HepG2 (cell line): Measurements from ENCODE around the gene ZNF584. TPM values are rescaled to one million over a fixed set of nuclear protein-coding genes. Genes with fewer than 3 reads are reported as not detected.

Source experiments
- ARNTL ChIP-seq: sonication (generic); formaldehyde crosslinking; IDR thresholded peaks from 2 replicates; pipeline ENCODE4 v1.4.0; 2020; ENCODE audit warnings: mild to moderate bottlenecking, missing genetic modification reagents
- CREM ChIP-seq, 2 experiments: sonication (generic) in 1 of 2; formaldehyde crosslinking in 1 of 2; IDR thresholded peaks; 2 replicates each; pipeline versions ENCODE4 v1.4.0 to v1.6.1; 2016 to 2020; ENCODE audit warnings: antibody characterized with exemption in 1 of 2, mild to moderate bottlenecking in 1 of 2, missing genetic modification reagents in 1 of 2
- FOXC1 ChIP-seq: sonication (generic); formaldehyde crosslinking; IDR thresholded peaks from 2 replicates; pipeline ENCODE4 v1.8.0; 2022; ENCODE audit warnings: mild to moderate bottlenecking, missing genetic modification reagents, borderline replicate concordance
- KAT8 ChIP-seq: IDR thresholded peaks from 2 replicates; pipeline ENCODE4 v1.6.1; 2016; ENCODE audit warnings: missing genetic modification reagents, missing compliant biosample characterization
- KDM5A ChIP-seq: fragments of 200-600 bp; sonication (generic); IDR thresholded peaks from 2 replicates; pipeline ENCODE4 v1.7.0; 2018; ENCODE audit warnings: antibody characterized with exemption, mild to moderate bottlenecking, low read length, borderline replicate concordance
- MEIS2 ChIP-seq: sonication (generic); formaldehyde crosslinking; IDR thresholded peaks from 2 replicates; pipeline ENCODE4 v1.9.0; 2021; ENCODE audit warnings: mild to moderate bottlenecking, missing genetic modification reagents
- RCOR2 ChIP-seq: IDR thresholded peaks from 2 replicates; pipeline ENCODE4 v1.6.1; 2016; ENCODE audit warnings: missing biosample characterization, missing genetic modification reagents
- REL ChIP-seq: sonication (generic); formaldehyde crosslinking; conservative IDR thresholded peaks from 2 replicates; pipeline ENCODE4 v1.8.0; 2022; ENCODE audit warnings: mild to moderate bottlenecking, missing genetic modification reagents, moderate library complexity
- STAT5B ChIP-seq: sonication (generic); formaldehyde crosslinking; IDR thresholded peaks from 2 replicates; pipeline ENCODE4 v1.4.0; 2020; ENCODE audit warnings: missing genetic modification reagents
- ZBTB38 ChIP-seq: sonication (generic); formaldehyde crosslinking; IDR thresholded peaks from 2 replicates; pipeline ENCODE4 v1.5.1; 2020; ENCODE audit warnings: mild to moderate bottlenecking, missing genetic modification reagents
- ZNF720 ChIP-seq: sonication (generic); formaldehyde crosslinking; IDR thresholded peaks from 2 replicates; pipeline ENCODE4 v1.4.0; 2020; ENCODE audit warnings: missing genetic modification reagents
- ZNF772 ChIP-seq: sonication (generic); formaldehyde crosslinking; IDR thresholded peaks from 2 replicates; pipeline ENCODE4 v1.5.0; 2020; ENCODE audit warnings: mild to moderate bottlenecking, missing genetic modification reagents
- ZNF792 ChIP-seq: IDR thresholded peaks from 2 replicates; pipeline ENCODE4 v1.6.1; 2016
- polyA plus RNA-seq, 8 experiments: library from polyadenylated mRNA; depleted of rRNA in 3 of 8; stranded (reverse) in 7 of 8; unstranded in 1 of 8; fragments of >200 nt; fragmentation: Illumina TruSeq in 4 of 8; extraction: Trizol in 4 of 8; gene quantifications; 2 replicates each; pipeline versions ENCODE4 v1.2.1 to v1.2.3, GENCODE V29; 2011 to 2016; ENCODE audit warnings: low read depth in 4 of 8, missing spikeins in 1 of 8, mixed read lengths in 1 of 8; ENCODE audit not compliant: insufficient read depth in 1 of 8
- total RNA-seq, 5 experiments: library from RNA; depleted of rRNA; stranded (reverse); fragments of >200 nt; fragmentation: Illumina TruSeq; extraction: Trizol; gene quantifications; 2 replicates each; pipeline ENCODE4 v1.2.3, GENCODE V29; 2016; ENCODE audit warnings: low read depth in 1 of 5
- TF ChIP-seq, protein P1 (sequence below): sonication (generic); formaldehyde crosslinking; IDR thresholded peaks from 2 replicates; pipeline ENCODE4 v1.5.1; 2020; ENCODE audit warnings: mild to moderate bottlenecking, missing genetic modification reagents
- TF ChIP-seq, protein P2 (sequence below): sonication (generic); formaldehyde crosslinking; conservative IDR thresholded peaks from 2 replicates; pipeline ENCODE4 v1.4.0; 2020; ENCODE audit warnings: missing genetic modification reagents
- TF ChIP-seq, protein P3 (sequence below): sonication (generic); formaldehyde crosslinking; conservative IDR thresholded peaks from 2 replicates; pipeline ENCODE4 v1.5.0; 2020; ENCODE audit warnings: missing genetic modification reagents

Gene ZNF584
- total and polyA plus RNA-seq, 2 of the 13 experiments (the other 11 are each of a cell fraction or from before 2014, with no cell fraction given), result 2.4 to 7.0 TPM

DNA sequence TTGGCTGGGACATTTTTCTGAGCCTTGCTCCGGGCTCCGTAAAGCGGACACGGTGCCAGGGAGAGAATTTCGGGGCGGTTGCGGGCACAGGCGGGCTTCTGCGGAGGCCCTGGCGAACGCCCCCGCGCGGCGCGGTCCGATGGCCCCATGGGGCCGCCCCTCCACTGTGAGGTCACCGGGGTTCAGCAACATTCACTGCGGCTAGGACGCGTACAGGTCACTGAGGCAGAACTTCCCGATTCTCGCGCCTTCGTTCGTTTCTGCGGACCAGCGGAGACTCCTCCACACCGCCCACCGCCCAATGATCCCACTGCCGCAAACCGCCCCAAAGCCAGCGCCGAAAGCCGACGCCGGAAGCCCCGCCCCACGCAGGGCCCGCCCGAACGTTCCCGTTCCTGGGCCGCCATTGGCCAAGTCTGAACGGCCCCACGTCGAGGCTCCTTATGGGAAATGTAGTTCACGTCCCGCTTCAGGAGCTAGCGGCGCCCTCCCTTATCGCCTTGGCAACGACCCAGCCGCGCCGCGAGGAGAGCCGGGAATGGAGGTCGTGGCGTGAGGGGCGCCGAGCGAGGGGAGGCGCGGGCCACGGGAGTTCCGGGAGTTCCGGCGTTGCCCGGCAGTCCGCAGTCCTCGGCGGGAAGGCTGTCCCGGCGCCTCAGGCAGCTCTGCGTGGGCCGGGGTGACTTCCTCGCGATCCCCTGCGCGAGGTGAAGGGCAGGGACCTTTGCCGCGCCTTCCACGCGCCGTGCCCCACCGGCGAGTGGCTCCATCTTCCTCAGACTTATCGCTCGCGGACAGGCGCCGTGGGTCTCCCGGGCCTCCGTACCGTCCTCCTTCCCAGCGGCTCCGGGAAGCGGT is at the start of gene ZNF584 (continued):
- TF ChIP-seq ZNF772 (CRISPR knock-in tag) (no peak), FOXC1 (CRISPR knock-in tag) (0 out of 2 replicates have a peak, but pooled peaks have one; percentile 43), ZNF720 (no peak), RCOR2 (no peak), KDM5A (peak; percentile 77; the same call in 1 of the 2 replicates), KAT8 (peak; percentile 77), ZNF792 (CRISPR knock-in tag) (peak; percentile 31; the same call in 1 of the 2 replicates), ZBTB38 (CRISPR knock-in tag) (peak; percentile 37), MEIS2 (CRISPR knock-in tag) (no peak; the same call in 1 of the 2 replicates), STAT5B (CRISPR knock-in tag) (no peak), REL (CRISPR knock-in tag) (no peak), ARNTL (CRISPR knock-in tag) (peak; percentile 65; the same call in 1 of the 2 replicates), CREM (IDR thresholded peaks at IDR 0.05) (peak; percentile 79), CREM (CRISPR knock-in tag; IDR thresholded peaks at IDR 0.05) (no peak)
- TF ChIP-seq, protein P1, sequence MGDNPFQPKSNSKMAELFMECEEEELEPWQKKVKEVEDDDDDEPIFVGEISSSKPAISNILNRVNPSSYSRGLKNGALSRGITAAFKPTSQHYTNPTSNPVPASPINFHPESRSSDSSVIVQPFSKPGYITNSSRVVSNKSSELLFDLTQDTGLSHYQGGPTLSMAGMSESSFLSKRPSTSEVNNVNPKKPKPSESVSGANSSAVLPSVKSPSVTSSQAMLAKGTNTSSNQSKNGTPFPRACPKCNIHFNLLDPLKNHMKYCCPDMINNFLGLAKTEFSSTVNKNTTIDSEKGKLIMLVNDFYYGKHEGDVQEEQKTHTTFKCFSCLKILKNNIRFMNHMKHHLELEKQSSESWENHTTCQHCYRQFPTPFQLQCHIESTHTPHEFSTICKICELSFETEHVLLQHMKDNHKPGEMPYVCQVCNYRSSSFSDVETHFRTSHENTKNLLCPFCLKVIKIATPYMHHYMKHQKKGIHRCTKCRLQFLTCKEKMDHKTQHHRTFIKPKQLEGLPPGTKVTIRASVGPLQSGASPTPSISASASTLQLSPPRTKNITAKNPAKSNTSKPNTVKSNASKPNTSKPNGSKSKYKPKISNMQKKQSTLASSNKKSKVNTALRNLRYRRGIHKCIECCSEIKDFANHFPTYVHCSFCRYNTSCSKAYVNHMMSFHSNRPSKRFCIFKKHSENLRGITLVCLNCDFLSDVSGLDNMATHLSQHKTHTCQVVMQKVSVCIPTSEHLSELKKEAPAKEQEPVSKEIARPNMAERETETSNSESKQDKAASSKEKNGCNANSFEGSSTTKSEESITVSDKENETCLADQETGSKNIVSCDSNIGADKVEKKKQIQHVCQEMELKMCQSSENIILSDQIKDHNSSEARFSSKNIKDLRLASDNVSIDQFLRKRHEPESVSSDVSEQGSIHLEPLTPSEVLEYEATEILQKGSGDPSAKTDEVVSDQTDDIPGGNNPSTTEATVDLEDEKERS (CRISPR knock-in tag), result no peak
- TF ChIP-seq, protein P2, sequence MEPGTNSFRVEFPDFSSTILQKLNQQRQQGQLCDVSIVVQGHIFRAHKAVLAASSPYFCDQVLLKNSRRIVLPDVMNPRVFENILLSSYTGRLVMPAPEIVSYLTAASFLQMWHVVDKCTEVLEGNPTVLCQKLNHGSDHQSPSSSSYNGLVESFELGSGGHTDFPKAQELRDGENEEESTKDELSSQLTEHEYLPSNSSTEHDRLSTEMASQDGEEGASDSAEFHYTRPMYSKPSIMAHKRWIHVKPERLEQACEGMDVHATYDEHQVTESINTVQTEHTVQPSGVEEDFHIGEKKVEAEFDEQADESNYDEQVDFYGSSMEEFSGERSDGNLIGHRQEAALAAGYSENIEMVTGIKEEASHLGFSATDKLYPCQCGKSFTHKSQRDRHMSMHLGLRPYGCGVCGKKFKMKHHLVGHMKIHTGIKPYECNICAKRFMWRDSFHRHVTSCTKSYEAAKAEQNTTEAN, result no peak
- TF ChIP-seq, protein P3, sequence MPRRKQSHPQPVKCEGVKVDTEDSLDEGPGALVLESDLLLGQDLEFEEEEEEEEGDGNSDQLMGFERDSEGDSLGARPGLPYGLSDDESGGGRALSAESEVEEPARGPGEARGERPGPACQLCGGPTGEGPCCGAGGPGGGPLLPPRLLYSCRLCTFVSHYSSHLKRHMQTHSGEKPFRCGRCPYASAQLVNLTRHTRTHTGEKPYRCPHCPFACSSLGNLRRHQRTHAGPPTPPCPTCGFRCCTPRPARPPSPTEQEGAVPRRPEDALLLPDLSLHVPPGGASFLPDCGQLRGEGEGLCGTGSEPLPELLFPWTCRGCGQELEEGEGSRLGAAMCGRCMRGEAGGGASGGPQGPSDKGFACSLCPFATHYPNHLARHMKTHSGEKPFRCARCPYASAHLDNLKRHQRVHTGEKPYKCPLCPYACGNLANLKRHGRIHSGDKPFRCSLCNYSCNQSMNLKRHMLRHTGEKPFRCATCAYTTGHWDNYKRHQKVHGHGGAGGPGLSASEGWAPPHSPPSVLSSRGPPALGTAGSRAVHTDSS (CRISPR knock-in tag), result no peak
